BE2C (cell line): ENCODE data around the gene NFATC4.

Experiments
- DNase-seq: peaks from one replicate; pipeline ENCODE4 v3.0.0-alpha.2; 2020
- H3K27me3 ChIP-seq: fragments of 250-450 bp; sonication (Bioruptor Pico); 2 replicates; pipeline ENCODE4 v1.5.1; 2020; ENCODE audit warnings: mild to moderate bottlenecking
- H3K36me3 ChIP-seq: fragments of 250-450 bp; sonication (Bioruptor Pico); 2 replicates; pipeline ENCODE4 v1.5.1; 2020; ENCODE audit warnings: mild to moderate bottlenecking
- H3K4me1 ChIP-seq: fragments of 250-450 bp; sonication (Bioruptor Pico); 2 replicates; pipeline ENCODE4 v1.5.1; 2020
- H3K4me3 ChIP-seq: 2 replicates; pipeline ENCODE4 v1.5.1; 2011; ENCODE audit warnings: low read depth, low read length
- H3K9me3 ChIP-seq: fragments of 250-450 bp; sonication (Bioruptor Pico); 2 replicates; pipeline ENCODE4 v1.5.1; 2020
- CTCF ChIP-seq: IDR thresholded peaks from 2 replicates; pipeline ENCODE4 v1.5.1; 2012; ENCODE audit warnings: mild to moderate bottlenecking, low read depth, low read length

NFATC4 gene

GRCh38 chr14:24392325-24393091 is 24.5 kb downstream of the NFATC4 start:
- 0 out of 2 replicates have a peak, but pooled peaks have one; percentile 6 for TF ChIP-seq CTCF
- Histone ChIP-seq H3K4me3 (peak overlapping the region; percentile 1; the same call in 1 of the 2 replicates), H3K36me3 (no peaks in the 10 kb centered on the region), H3K9me3 (no peaks in the 10 kb centered on the region), H3K4me1 (no peaks in the 10 kb centered on the region), H3K27me3 (no peaks in the 10 kb centered on the region; the same call in 1 of the 2 replicates)
- DNase-seq, result no peak

- no peaks in the 10 kb centered on the region for H3K27me3 ChIP-seq
- no peak for DNase-seq
- H3K4me1 ChIP-seq, result no peaks in the 10 kb centered on the region
- no peaks in the 10 kb centered on the region for H3K9me3 ChIP-seq
- no peak overlapping the region for H3K4me3 ChIP-seq
- no peaks in the 10 kb centered on the region for H3K36me3 ChIP-seq
- no peak; the same call in 1 of the 2 replicates for TF ChIP-seq CTCF
These were observed 26.3 kb downstream of the NFATC4 start for GRCh38 chr14:24394275-24394674.

- Histone ChIP-seq H3K36me3 (no peaks in the 10 kb centered on the region), H3K27me3 (no peaks in the 10 kb centered on the region), H3K4me3 (no peak overlapping the region), H3K4me1 (peaks cover 3% of the 10 kb centered on the region; the same call in 1 of the 2 replicates), H3K9me3 (no peaks in the 10 kb centered on the region)
- no peak for TF ChIP-seq CTCF
- DNase-seq, result no peak
These were observed 27.9 kb downstream of the NFATC4 start for GRCh38 chr14:24395609-24396582.

- Histone ChIP-seq H3K4me1 (peaks cover 3% of the 10 kb centered on the region; the same call in 1 of the 2 replicates), H3K4me3 (no peak overlapping the region), H3K9me3 (no peaks in the 10 kb centered on the region), H3K36me3 (no peaks in the 10 kb centered on the region), H3K27me3 (no peaks in the 10 kb centered on the region)
- no peak for TF ChIP-seq CTCF
- DNase-seq, result no peak
These were observed 29.8 kb downstream of the NFATC4 start for GRCh38 chr14:24397639-24398292.

- H3K9me3 ChIP-seq, result no peaks in the 10 kb centered on the region
- no peaks in the 10 kb centered on the region for H3K36me3 ChIP-seq
- no peak for TF ChIP-seq CTCF
- peaks cover 3% of the 10 kb centered on the region; the same call in 1 of the 2 replicates for H3K4me1 ChIP-seq
- no peaks in the 10 kb centered on the region for H3K27me3 ChIP-seq
- no peak for DNase-seq
- H3K4me3 ChIP-seq, result no peak overlapping the region
These were observed 30.3 kb downstream of the NFATC4 start for GRCh38 chr14:24398293-24398652.
